K562 (cell line): ENCODE measurements around the gene DNMT1. TPM values are rescaled to one million over a fixed set of nuclear protein-coding genes. Genes with fewer than 3 reads are reported as not detected.

ENCODE experiments used
- BCOR ChIP-seq: fragments of 450-650 bp; IDR thresholded peaks from 2 replicates; pipeline ENCODE4 v1.6.1; 2016
- CBX8 ChIP-seq: fragments of 200-600 bp; sonication (generic); IDR thresholded peaks from 2 replicates; pipeline ENCODE4 v1.6.1; 2012; ENCODE audit warnings: borderline replicate concordance, mixed run types, low read depth, mild to moderate bottlenecking, moderate library complexity, mixed read lengths, low read length, control low read depth, inconsistent platforms; ENCODE audit not compliant: poor library complexity, severe bottlenecking; ENCODE audit errors: extremely low read depth
- DIDO1 ChIP-seq: fragments of 450-650 bp; IDR thresholded peaks from 2 replicates; pipeline ENCODE4 v1.6.1; 2016; ENCODE audit warnings: low read depth, missing biosample characterization, missing genetic modification characterization
- EP300 ChIP-seq: IDR thresholded peaks from 2 replicates; pipeline ENCODE4 v1.6.1; 2012; ENCODE audit warnings: low read length, improper control_type of control experiment
- FUS ChIP-seq: fragments of 200-400 bp; formaldehyde crosslinking; optimal IDR thresholded peaks from 2 replicates; pipeline ENCODE3; 2017; ENCODE audit warnings: low read depth, low read length
- HNRNPH1 ChIP-seq: fragments of 200-400 bp; formaldehyde crosslinking; optimal IDR thresholded peaks from 2 replicates; pipeline ENCODE3; 2017; ENCODE audit warnings: low read depth, mild to moderate bottlenecking, low read length, moderate library complexity
- MCM3 ChIP-seq: fragments of 450-650 bp; IDR thresholded peaks from 2 replicates; pipeline ENCODE4 v1.6.1; 2016
- MEF2A ChIP-seq: IDR thresholded peaks from 2 replicates; pipeline ENCODE4 v1.6.1; 2011; ENCODE audit warnings: low read depth, mild to moderate bottlenecking, low read length, moderate library complexity; ENCODE audit not compliant: control insufficient read depth
- NR2C1 ChIP-seq, 2 experiments: fragments of 450-650 bp; IDR thresholded peaks; 2 replicates each; pipeline ENCODE4 v1.6.1; 2017; ENCODE audit warnings: mild to moderate bottlenecking in 2 of 2, antibody characterized with exemption in 1 of 2, inconsistent platforms in 1 of 2, missing compliant biosample characterization in 1 of 2, missing genetic modification characterization in 1 of 2
- PHF21A ChIP-seq: fragments of 450-650 bp; IDR thresholded peaks from 2 replicates; pipeline ENCODE4 v1.6.1; 2017; ENCODE audit warnings: low read depth, borderline replicate concordance
- SMARCA4 ChIP-seq: fragments of 450-650 bp; IDR thresholded peaks from 2 replicates; pipeline ENCODE4 v1.6.1; 2016
- SMARCE1 ChIP-seq: fragments of 450-650 bp; IDR thresholded peaks from 2 replicates; pipeline ENCODE4 v1.7.1; 2016; ENCODE audit warnings: mild to moderate bottlenecking
- ZNF263 ChIP-seq: sonication (generic); formaldehyde crosslinking; IDR thresholded peaks from 2 replicates; pipeline ENCODE4 v1.8.0; 2022; ENCODE audit warnings: mild to moderate bottlenecking, missing genetic modification reagents, borderline replicate concordance
- ZNF785 ChIP-seq: fragments of 250-450 bp; sonication (Bioruptor Pico); IDR thresholded peaks from 2 replicates; pipeline ENCODE4 v1.4.0; 2020; ENCODE audit warnings: mild to moderate bottlenecking
- polyA plus RNA-seq, 8 experiments: library from polyadenylated mRNA; depleted of rRNA in 4 of 8; stranded (reverse) in 5 of 8; unstranded in 3 of 8; fragments of >200 nt; fragmentation: Nextera tagmentation in 2 of 8; fragmentation: Illumina TruSeq in 1 of 8; extraction: Ambion mirVana in 2 of 8; extraction: Trizol in 1 of 8; gene quantifications; 2 replicates each; pipeline versions ENCODE4 v1.2.1 to v1.2.3, GENCODE V29; 2011 to 2014; ENCODE audit warnings: inconsistent platforms in 1 of 8, missing spikeins in 1 of 8
- total RNA-seq, 7 experiments: library from RNA; depleted of rRNA in 6 of 7; stranded (reverse); fragments of >200 nt in 6 of 7; fragmentation: Illumina TruSeq in 2 of 7; extraction: Trizol in 2 of 7; gene quantifications; 2 replicates each; pipeline versions ENCODE4 v1.2.1 to v1.2.3, GENCODE V29; 2011 to 2021; ENCODE audit warnings: low replicate concordance in 1 of 7
- TF ChIP-seq, protein P1 (sequence below): fragments of 450-650 bp; IDR thresholded peaks from 2 replicates; pipeline ENCODE4 v1.6.1; 2018; ENCODE audit warnings: mild to moderate bottlenecking, low read depth; ENCODE audit not compliant: partially characterized antibody
- TF ChIP-seq, protein P2 (sequence below), 3 experiments: fragments of 200-800 bp in 1 of 3; fragments of 250-450 bp in 1 of 3; fragments of 450-650 bp in 1 of 3; sonication (Bioruptor Pico) in 1 of 3; sonication (Bioruptor generic) in 1 of 3; formaldehyde crosslinking in 1 of 3; IDR thresholded peaks; 2 replicates each; pipeline versions ENCODE4 v1.6.1 to v1.8.0; 2016 to 2022; ENCODE audit warnings: mild to moderate bottlenecking in 2 of 3, missing genetic modification characterization in 2 of 3, missing compliant biosample characterization in 1 of 3, moderate library complexity in 1 of 3
- TF ChIP-seq, protein P3 (sequence below): fragments of 200-400 bp; formaldehyde crosslinking; IDR thresholded peaks from 2 replicates; pipeline ENCODE4 v1.6.1; 2017; ENCODE audit warnings: mild to moderate bottlenecking, low read depth, low read length, moderate library complexity
- TF ChIP-seq, protein P4 (sequence below): sonication (generic); formaldehyde crosslinking; IDR thresholded peaks from 2 replicates; pipeline ENCODE4 v1.9.0; 2022; ENCODE audit warnings: mild to moderate bottlenecking, missing genetic modification reagents

Gene DNMT1
- total and polyA plus RNA-seq, 9 of the 15 experiments (the other 6 are each of a cell fraction or from before 2014, with no cell fraction given), result 80.1 to 271 (median 121) TPM

DNA sequence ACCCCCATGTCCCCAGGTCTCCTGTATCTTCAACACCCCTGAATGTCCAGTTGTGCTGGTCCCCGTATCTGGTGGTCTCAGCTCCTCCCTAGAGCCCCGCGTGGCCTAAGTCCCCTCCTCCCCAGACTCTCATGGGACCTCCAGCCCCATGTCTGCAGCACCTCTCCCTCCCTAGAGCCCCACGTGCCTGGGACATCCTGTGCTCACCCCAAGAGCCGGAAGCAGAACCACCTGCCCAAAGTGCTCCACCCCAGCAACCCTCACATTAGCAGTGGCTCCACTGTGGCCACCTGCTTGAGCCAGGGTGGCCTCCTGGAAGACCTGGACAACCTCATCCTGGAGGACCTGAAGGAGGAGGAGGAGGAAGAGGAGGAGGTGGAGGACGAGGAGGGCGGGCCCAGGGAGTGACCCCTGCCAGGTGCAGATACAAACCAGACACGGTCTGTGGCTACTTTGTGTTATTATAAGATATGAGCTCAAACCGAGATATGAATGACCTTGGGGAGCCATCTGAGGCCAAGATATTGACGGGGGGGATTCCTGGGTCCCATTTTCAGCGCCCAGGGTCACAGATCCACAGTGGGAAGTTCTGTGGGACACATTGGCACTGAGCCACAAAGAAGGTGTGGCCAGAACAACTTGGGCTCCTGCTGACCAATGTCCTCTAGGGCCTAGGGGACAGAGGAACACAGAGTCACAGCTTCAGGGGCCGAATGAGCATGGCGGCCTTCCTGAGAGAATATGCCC is 102.7 kb downstream of the DNMT1 start (continued):
- TF ChIP-seq NR2C1 (IDR thresholded peaks at IDR 0.05), result peak; percentile 31; the same call in 1 of the 2 replicates
- TF ChIP-seq NR2C1 (tag; IDR thresholded peaks at IDR 0.05), result peak; percentile 25; the same call in 1 of the 2 replicates
- TF ChIP-seq, protein P1, sequence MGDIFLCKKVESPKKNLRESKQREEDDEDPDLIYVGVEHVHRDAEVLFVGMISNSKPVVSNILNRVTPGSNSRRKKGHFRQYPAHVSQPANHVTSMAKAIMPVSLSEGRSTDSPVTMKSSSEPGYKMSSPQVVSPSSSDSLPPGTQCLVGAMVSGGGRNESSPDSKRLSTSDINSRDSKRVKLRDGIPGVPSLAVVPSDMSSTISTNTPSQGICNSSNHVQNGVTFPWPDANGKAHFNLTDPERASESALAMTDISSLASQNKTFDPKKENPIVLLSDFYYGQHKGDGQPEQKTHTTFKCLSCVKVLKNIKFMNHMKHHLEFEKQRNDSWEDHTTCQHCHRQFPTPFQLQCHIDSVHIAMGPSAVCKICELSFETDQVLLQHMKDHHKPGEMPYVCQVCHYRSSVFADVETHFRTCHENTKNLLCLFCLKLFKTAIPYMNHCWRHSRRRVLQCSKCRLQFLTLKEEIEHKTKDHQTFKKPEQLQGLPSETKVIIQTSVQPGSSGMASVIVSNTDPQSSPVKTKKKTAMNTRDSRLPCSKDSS, result no peak
- no peak for TF ChIP-seq BCOR
- no peak; the same call in 1 of the 2 replicates for TF ChIP-seq MEF2A
- no peak for TF ChIP-seq HNRNPH1
- no peak for TF ChIP-seq CBX8
- TF ChIP-seq DIDO1 (tag), result no peak
- TF ChIP-seq PHF21A, result no peak
- no peak for TF ChIP-seq ZNF785 (CRISPR knock-in tag)
- peak; percentile 99 for TF ChIP-seq ZNF263 (CRISPR knock-in tag)
- TF ChIP-seq EP300, result peak; percentile 42; the same call in 1 of the 2 replicates
- peak; percentile 41; the same call in 1 of the 2 replicates for TF ChIP-seq SMARCA4
- TF ChIP-seq, protein P2, sequence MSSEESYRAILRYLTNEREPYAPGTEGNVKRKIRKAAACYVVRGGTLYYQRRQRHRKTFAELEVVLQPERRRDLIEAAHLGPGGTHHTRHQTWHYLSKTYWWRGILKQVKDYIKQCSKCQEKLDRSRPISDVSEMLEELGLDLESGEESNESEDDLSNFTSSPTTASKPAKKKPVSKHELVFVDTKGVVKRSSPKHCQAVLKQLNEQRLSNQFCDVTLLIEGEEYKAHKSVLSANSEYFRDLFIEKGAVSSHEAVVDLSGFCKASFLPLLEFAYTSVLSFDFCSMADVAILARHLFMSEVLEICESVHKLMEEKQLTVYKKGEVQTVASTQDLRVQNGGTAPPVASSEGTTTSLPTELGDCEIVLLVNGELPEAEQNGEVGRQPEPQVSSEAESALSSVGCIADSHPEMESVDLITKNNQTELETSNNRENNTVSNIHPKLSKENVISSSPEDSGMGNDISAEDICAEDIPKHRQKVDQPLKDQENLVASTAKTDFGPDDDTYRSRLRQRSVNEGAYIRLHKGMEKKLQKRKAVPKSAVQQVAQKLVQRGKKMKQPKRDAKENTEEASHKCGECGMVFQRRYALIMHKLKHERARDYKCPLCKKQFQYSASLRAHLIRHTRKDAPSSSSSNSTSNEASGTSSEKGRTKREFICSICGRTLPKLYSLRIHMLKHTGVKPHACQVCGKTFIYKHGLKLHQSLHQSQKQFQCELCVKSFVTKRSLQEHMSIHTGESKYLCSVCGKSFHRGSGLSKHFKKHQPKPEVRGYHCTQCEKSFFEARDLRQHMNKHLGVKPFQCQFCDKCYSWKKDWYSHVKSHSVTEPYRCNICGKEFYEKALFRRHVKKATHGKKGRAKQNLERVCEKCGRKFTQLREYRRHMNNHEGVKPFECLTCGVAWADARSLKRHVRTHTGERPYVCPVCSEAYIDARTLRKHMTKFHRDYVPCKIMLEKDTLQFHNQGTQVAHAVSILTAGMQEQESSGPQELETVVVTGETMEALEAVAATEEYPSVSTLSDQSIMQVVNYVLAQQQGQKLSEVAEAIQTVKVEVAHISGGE (CRISPR knock-in tag; IDR thresholded peaks at IDR 0.05), result peak in 1 of 3 experiments; percentile 36; a peak in 1 of 6 replicates
- TF ChIP-seq MCM3, result no peak
- TF ChIP-seq, protein P3, sequence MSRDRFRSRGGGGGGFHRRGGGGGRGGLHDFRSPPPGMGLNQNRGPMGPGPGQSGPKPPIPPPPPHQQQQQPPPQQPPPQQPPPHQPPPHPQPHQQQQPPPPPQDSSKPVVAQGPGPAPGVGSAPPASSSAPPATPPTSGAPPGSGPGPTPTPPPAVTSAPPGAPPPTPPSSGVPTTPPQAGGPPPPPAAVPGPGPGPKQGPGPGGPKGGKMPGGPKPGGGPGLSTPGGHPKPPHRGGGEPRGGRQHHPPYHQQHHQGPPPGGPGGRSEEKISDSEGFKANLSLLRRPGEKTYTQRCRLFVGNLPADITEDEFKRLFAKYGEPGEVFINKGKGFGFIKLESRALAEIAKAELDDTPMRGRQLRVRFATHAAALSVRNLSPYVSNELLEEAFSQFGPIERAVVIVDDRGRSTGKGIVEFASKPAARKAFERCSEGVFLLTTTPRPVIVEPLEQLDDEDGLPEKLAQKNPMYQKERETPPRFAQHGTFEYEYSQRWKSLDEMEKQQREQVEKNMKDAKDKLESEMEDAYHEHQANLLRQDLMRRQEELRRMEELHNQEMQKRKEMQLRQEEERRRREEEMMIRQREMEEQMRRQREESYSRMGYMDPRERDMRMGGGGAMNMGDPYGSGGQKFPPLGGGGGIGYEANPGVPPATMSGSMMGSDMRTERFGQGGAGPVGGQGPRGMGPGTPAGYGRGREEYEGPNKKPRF, result no peak
- no peak for TF ChIP-seq FUS
- 0 out of 2 replicates have a peak, but pooled peaks have one; percentile 36 for TF ChIP-seq SMARCE1
- TF ChIP-seq, protein P4, sequence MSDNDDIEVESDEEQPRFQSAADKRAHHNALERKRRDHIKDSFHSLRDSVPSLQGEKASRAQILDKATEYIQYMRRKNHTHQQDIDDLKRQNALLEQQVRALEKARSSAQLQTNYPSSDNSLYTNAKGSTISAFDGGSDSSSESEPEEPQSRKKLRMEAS (CRISPR knock-in tag), result peak; percentile 49
